ENCODE data around the gene NXT2.

NXT2 gene

DNA sequence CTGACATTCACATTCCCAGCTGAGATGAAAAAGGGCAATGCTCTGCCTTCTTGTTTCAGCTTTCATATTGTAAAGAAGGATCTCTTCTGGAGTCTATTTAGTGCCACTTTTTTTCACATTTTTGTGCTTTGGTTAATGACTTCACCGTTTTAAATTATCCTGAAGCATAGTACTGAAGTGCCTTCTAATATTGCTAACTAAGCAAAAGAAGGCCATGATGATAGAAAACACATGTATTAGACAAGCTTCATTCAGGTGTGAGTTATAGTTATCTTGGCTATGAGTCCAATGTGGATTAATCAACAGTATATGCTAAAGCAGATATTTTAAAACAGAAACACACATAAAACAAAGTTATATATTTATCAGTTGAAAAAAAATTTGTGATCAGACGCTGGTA lies 40.4 kb downstream of the NXT2 start:
- no peak overlapping the region for H3K9ac ChIP-seq (ENCODE audit: low read length)
- no peak overlapping the region for H3K27ac ChIP-seq (ENCODE audit: low read depth, low read length)
- H3K9me2 ChIP-seq (replicated peaks; ENCODE audit: insufficient read depth, low read length), result no peaks in the 10 kb centered on the region
- H3K79me2 ChIP-seq (ENCODE audit: insufficient read depth, low read length), result no peaks in the 10 kb centered on the region
- TF ChIP-seq, protein P1, sequence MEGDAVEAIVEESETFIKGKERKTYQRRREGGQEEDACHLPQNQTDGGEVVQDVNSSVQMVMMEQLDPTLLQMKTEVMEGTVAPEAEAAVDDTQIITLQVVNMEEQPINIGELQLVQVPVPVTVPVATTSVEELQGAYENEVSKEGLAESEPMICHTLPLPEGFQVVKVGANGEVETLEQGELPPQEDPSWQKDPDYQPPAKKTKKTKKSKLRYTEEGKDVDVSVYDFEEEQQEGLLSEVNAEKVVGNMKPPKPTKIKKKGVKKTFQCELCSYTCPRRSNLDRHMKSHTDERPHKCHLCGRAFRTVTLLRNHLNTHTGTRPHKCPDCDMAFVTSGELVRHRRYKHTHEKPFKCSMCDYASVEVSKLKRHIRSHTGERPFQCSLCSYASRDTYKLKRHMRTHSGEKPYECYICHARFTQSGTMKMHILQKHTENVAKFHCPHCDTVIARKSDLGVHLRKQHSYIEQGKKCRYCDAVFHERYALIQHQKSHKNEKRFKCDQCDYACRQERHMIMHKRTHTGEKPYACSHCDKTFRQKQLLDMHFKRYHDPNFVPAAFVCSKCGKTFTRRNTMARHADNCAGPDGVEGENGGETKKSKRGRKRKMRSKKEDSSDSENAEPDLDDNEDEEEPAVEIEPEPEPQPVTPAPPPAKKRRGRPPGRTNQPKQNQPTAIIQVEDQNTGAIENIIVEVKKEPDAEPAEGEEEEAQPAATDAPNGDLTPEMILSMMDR (IDR thresholded peaks at IDR 0.05; ENCODE audit: insufficient read depth, low read length, poor library complexity, severe bottlenecking), result no peak
- no peak for TF ChIP-seq EZH2phosphoT487 (conservative IDR thresholded peaks at IDR 0.05; ENCODE audit: low read length)
- no peak overlapping the region for H2AFZ ChIP-seq (ENCODE audit: low read depth, low read length, severe bottlenecking)
- H3K4me3 ChIP-seq (ENCODE audit: insufficient read depth, low read length, poor library complexity, severe bottlenecking), result no peak overlapping the region
- no peaks in the 10 kb centered on the region for H3K27me3 ChIP-seq (ENCODE audit: low read length)
- no peaks in the 10 kb centered on the region for H4K20me1 ChIP-seq (ENCODE audit: low read depth, low read length)
- no peaks in the 10 kb centered on the region for H3K36me3 ChIP-seq (ENCODE audit: low read length)
- no peak overlapping the region for H3K4me2 ChIP-seq (ENCODE audit: low read depth, low read length, poor library complexity, severe bottlenecking)
- H3K9me3 ChIP-seq (ENCODE audit: insufficient read depth, low read length), result no peaks in the 10 kb centered on the region
- H3F3A ChIP-seq (ENCODE audit: insufficient read depth), result no peaks in the 10 kb centered on the region

GRCh38 chrX:109578916-109579315 lies 42.3 kb downstream of the NXT2 start:
- Histone ChIP-seq H3K27ac (ENCODE audit: low read depth, low read length) (no peak overlapping the region), H3K9ac (ENCODE audit: low read length) (no peak overlapping the region), H3F3A (ENCODE audit: insufficient read depth) (no peaks in the 10 kb centered on the region), H3K79me2 (ENCODE audit: insufficient read depth, low read length) (no peaks in the 10 kb centered on the region), H3K4me3 (ENCODE audit: insufficient read depth, low read length, poor library complexity, severe bottlenecking) (no peak overlapping the region), H3K4me2 (ENCODE audit: low read depth, low read length, poor library complexity, severe bottlenecking) (no peak overlapping the region), H3K9me2 (replicated peaks; ENCODE audit: insufficient read depth, low read length) (no peaks in the 10 kb centered on the region), H4K20me1 (ENCODE audit: low read depth, low read length) (no peaks in the 10 kb centered on the region), H3K36me3 (ENCODE audit: low read length) (no peaks in the 10 kb centered on the region), H3K9me3 (ENCODE audit: insufficient read depth, low read length) (no peaks in the 10 kb centered on the region), H2AFZ (ENCODE audit: low read depth, low read length, severe bottlenecking) (no peak overlapping the region), H3K27me3 (ENCODE audit: low read length) (no peaks in the 10 kb centered on the region)
- TF ChIP-seq, protein P1 (IDR thresholded peaks at IDR 0.05; ENCODE audit: insufficient read depth, low read length, poor library complexity, severe bottlenecking), result no peak
- no peak for TF ChIP-seq EZH2phosphoT487 (conservative IDR thresholded peaks at IDR 0.05; ENCODE audit: low read length)

DNA sequence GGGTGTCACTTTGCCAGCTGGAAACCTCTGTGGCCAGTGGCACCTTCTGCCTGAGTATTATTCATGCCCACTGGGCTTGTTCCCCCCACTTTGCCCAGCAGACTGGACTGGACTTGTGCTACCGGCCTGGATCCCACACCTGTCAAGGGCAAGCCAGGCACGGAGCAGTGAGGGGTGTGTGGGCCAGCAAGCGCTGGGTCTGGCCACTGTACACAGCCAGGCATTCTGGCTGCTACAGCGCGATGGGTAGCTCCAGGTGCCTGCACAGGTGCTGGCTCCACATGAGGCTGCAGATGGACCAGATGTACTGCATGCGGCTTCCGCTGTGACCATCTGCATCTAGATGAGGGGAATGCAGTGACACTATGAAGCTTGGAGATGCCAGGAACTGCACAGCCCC lies 48.8 kb downstream of the NXT2 start:
- no peaks in the 10 kb centered on the region for H3K27me3 ChIP-seq (ENCODE audit: low read length)
- H2AFZ ChIP-seq (ENCODE audit: low read depth, low read length, severe bottlenecking), result no peak overlapping the region
- H3F3A ChIP-seq (ENCODE audit: insufficient read depth), result no peaks in the 10 kb centered on the region
- H3K27ac ChIP-seq (ENCODE audit: low read depth, low read length), result no peak overlapping the region
- no peak for TF ChIP-seq EZH2phosphoT487 (conservative IDR thresholded peaks at IDR 0.05; ENCODE audit: low read length)
- TF ChIP-seq, protein P1 (IDR thresholded peaks at IDR 0.05; ENCODE audit: insufficient read depth, low read length, poor library complexity, severe bottlenecking), result no peak
- no peaks in the 10 kb centered on the region for H3K79me2 ChIP-seq (ENCODE audit: insufficient read depth, low read length)
- H3K4me2 ChIP-seq (ENCODE audit: low read depth, low read length, poor library complexity, severe bottlenecking), result no peak overlapping the region
- no peaks in the 10 kb centered on the region for H3K36me3 ChIP-seq (ENCODE audit: low read length)
- H3K9me3 ChIP-seq (ENCODE audit: insufficient read depth, low read length), result no peaks in the 10 kb centered on the region
- H3K9me2 ChIP-seq (replicated peaks; ENCODE audit: insufficient read depth, low read length), result no peaks in the 10 kb centered on the region
- H3K4me3 ChIP-seq (ENCODE audit: insufficient read depth, low read length, poor library complexity, severe bottlenecking), result no peak overlapping the region
- H4K20me1 ChIP-seq (ENCODE audit: low read depth, low read length), result no peaks in the 10 kb centered on the region
- H3K9ac ChIP-seq (ENCODE audit: low read length), result no peak overlapping the region
